Adrenal gland (tissue), 12 donors: ENCODE data around the gene IL1RL1. TPM values are rescaled to one million over a fixed set of nuclear protein-coding genes. Genes with fewer than 3 reads are reported as not detected.

Source experiments
- DNase-seq, 7 donors: peaks; one replicate each; pipeline ENCODE4 v3.0.0-alpha.2; 2019 to 2020
- H3K27ac ChIP-seq, 5 donors: fragments of 200-600 bp; sonication (generic) in 4 of 5; 1 replicate in 3 of 5; 2 replicates in 2 of 5; pipeline versions ENCODE4 v1.5.1 to v1.8.0; 2016 to 2020; ENCODE audit warnings: mild to moderate bottlenecking in 1 of 5
- H3K27me3 ChIP-seq: fragments of 200-600 bp; 2 replicates; pipeline ENCODE4 v1.8.0; 2021
- H3K36me3 ChIP-seq, 2 donors: fragments of 200-600 bp; replicated peaks in 1 of 2; 1 replicate in 1 of 2; 2 replicates in 1 of 2; pipeline versions ENCODE4 v1.5.1 to v1.8.0; 2018 to 2022
- H3K4me1 ChIP-seq, 2 donors: fragments of 200-600 bp; replicated peaks in 1 of 2; 1 replicate in 1 of 2; 2 replicates in 1 of 2; pipeline versions ENCODE4 v1.5.1 to v1.8.0; 2018 to 2021
- H3K4me3 ChIP-seq, 4 donors: fragments of 200-600 bp; sonication (generic) in 3 of 4; one replicate each; pipeline ENCODE4 v1.5.1; 2016 to 2018
- H3K9me3 ChIP-seq, 3 donors: fragments of 200-600 bp; sonication (generic) in 1 of 3; replicated peaks in 1 of 3; 1 replicate in 2 of 3; 2 replicates in 1 of 3; pipeline versions ENCODE4 v1.5.1 to v1.8.0; 2016 to 2021
- POLR2A ChIP-seq, 2 donors: fragments of 450-650 bp; IDR thresholded peaks; one replicate each; pipeline ENCODE4 v1.6.1; 2017; ENCODE audit warnings: antibody characterized with exemption in 2 of 2, mild to moderate bottlenecking in 2 of 2, moderate library complexity in 1 of 2
- WGBS, 4 donors: extraction: QIAGEN DNeasy Blood & Tissue Kit in 2 of 4; methylation state at CpG; one replicate each; pipeline versions ENCODE4 v1.1.5 to v1.1.7; 2013 to 2017; 5-methylcytosine and 5-hydroxymethylcytosine counted together
- intact Hi-C, 2 donors: fragments of 100-400 bp; cut with DNase I; formaldehyde crosslinking; loops; one replicate each; pipeline versions ENCODE4 v1.14.1 to v1.15.0; 2022 to 2023
- polyA plus RNA-seq, 3 donors: library from polyadenylated mRNA; stranded (reverse); fragments of 200-250 nt in 2 of 3; fragments of 350-450 nt in 1 of 3; fragmentation: Illumina TruSeq in 1 of 3; extraction: RNeasy Lipid Tissue Mini Kit (QIAGEN cat#74804) in 1 of 3; gene quantifications; one replicate each; pipeline ENCODE4 v1.2.3, GENCODE V29; 2013 to 2014
- total RNA-seq, 9 donors: library from RNA; depleted of rRNA in 4 of 9; stranded (reverse); fragments of >200 nt in 4 of 9; fragments of 120-200 nt in 1 of 9; fragmentation: NEBNext Ultra II Directional in 1 of 9; extraction: Animal tissue kit (Norgen Biotek cat#: 25700) in 1 of 9; gene quantifications; one replicate each; pipeline versions ENCODE4 v1.1.0 to v1.2.4, GENCODE V29; 2013 to 2023
- TF ChIP-seq, protein P1 (sequence below), 6 experiments: fragments of 450-650 bp in 4 of 6; fragments of 200-600 bp in 2 of 6; sonication (generic) in 1 of 6; IDR thresholded peaks; 1 replicate in 5 of 6; 2 replicates in 1 of 6; pipeline versions ENCODE4 v1.5.1 to v1.8.0; 2016 to 2021; ENCODE audit warnings: antibody characterized with exemption in 6 of 6, mild to moderate bottlenecking in 2 of 6, moderate library complexity in 1 of 6
- donor health status: healthy with polysubstance abuse.
- donor health status: Bipolar disorder and iron deficiency.
- donor health status: DM: yes; HTN: yes; CAD: no.
- donor health status: DM: no; HTN: no; CAD: no.
- donor health status: DM: no; HTN: no; CAD: no.
- donor health status: DM: yes; HTN: yes; CAD: no.

The IL1RL1 gene
- total and polyA plus RNA-seq, 12 donors: 2.1 to 74.8 (median 23.4) TPM

DNA sequence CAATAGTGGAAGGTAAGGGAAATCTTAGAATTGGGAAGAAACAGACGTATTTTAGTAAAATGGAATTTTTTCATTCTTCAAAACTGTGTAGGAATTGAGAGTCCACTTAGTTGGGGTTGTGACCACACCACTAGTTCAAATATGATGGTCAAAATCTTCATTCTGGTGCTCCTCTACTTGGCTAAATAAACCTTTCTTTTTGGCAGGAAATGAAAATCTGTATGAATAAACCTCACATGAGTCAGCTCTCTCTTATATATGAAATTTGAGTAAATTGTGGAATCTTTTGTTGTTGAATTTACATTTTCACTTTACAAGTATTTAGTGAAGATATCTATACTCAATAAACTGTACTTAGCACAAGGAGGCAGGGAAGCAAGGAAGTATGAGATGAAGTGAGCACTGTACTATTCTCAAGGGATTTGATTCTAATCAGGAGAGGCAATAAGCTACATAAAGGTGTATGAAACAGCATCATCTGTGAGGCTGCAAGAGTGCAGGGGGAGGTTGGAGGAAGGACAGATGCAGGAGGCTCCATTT is 64.8 kb downstream of the IL1RL1 start:
- 47 to 63% (median 57%) methylated on average over 1 of the region's 1 CpG for WGBS, 4 donors
- Histone ChIP-seq H3K4me1 (no peaks in the 10 kb centered on the region), H3K4me3 (no peak overlapping the region), H3K36me3 (no peaks in the 10 kb centered on the region), H3K9me3 (no peaks in the 10 kb centered on the region), H3K27me3 (no peaks in the 10 kb centered on the region), H3K27ac (no peak overlapping the region)
- TF ChIP-seq POLR2A (IDR thresholded peaks at IDR 0.05): no peak
- TF ChIP-seq, protein P1, sequence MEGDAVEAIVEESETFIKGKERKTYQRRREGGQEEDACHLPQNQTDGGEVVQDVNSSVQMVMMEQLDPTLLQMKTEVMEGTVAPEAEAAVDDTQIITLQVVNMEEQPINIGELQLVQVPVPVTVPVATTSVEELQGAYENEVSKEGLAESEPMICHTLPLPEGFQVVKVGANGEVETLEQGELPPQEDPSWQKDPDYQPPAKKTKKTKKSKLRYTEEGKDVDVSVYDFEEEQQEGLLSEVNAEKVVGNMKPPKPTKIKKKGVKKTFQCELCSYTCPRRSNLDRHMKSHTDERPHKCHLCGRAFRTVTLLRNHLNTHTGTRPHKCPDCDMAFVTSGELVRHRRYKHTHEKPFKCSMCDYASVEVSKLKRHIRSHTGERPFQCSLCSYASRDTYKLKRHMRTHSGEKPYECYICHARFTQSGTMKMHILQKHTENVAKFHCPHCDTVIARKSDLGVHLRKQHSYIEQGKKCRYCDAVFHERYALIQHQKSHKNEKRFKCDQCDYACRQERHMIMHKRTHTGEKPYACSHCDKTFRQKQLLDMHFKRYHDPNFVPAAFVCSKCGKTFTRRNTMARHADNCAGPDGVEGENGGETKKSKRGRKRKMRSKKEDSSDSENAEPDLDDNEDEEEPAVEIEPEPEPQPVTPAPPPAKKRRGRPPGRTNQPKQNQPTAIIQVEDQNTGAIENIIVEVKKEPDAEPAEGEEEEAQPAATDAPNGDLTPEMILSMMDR (IDR thresholded peaks at IDR 0.05): no peak
- intact Hi-C loops: no loop called here
- no peak for DNase-seq

- intact Hi-C loops: no loop called here
Measured at GRCh38 chr2:102383722-102384121, 72.4 kb downstream of the IL1RL1 start.

GRCh38 chr2:102385522-102385921 is 74.2 kb downstream of the IL1RL1 start:
- intact Hi-C loops: no loop called here
- DNase-seq: no peak
- Histone ChIP-seq H3K27ac (no peak overlapping the region), H3K9me3 (peaks cover 0 to 12% (median 0%) of the 10 kb centered on the region in 3 donors), H3K27me3 (no peaks in the 10 kb centered on the region), H3K36me3 (no peaks in the 10 kb centered on the region), H3K4me1 (no peaks in the 10 kb centered on the region), H3K4me3 (no peak overlapping the region)
- WGBS, 4 donors: 64 to 90% (median 83%) methylated on average over 1 of the region's 1 CpG
- TF ChIP-seq, protein P1 (IDR thresholded peaks at IDR 0.05): no peak
- no peak for TF ChIP-seq POLR2A (IDR thresholded peaks at IDR 0.05)

More at GRCh38 chr2:102383722-102384121, 72.4 kb downstream of the IL1RL1 start:
- Histone ChIP-seq H3K4me3 (no peak overlapping the region), H3K27ac (no peak overlapping the region), H3K4me1 (no peaks in the 10 kb centered on the region), H3K36me3 (no peaks in the 10 kb centered on the region), H3K9me3 (peaks cover 0 to 12% (median 0%) of the 10 kb centered on the region in 3 donors), H3K27me3 (no peaks in the 10 kb centered on the region)
- TF ChIP-seq, protein P1 (IDR thresholded peaks at IDR 0.05): no peak
- TF ChIP-seq POLR2A (IDR thresholded peaks at IDR 0.05): no peak
- DNase-seq: no peak

GRCh38 chr2:102386004-102386403 is 74.6 kb downstream of the IL1RL1 start:
- DNase-seq: no peak
- H3K36me3 ChIP-seq: no peaks in the 10 kb centered on the region
- intact Hi-C loops: no loop called here
- TF ChIP-seq, protein P1 (IDR thresholded peaks at IDR 0.05): no peak
- no peak for TF ChIP-seq POLR2A (IDR thresholded peaks at IDR 0.05)
- no peaks in the 10 kb centered on the region for H3K4me1 ChIP-seq
- H3K27ac ChIP-seq: no peak overlapping the region
- H3K9me3 ChIP-seq: peaks cover 0 to 12% (median 0%) of the 10 kb centered on the region in 3 donors
- no peaks in the 10 kb centered on the region for H3K27me3 ChIP-seq
- no peak overlapping the region for H3K4me3 ChIP-seq
- 67 to 75% (median 69%) methylated on average over 3 of the region's 3 CpGs for WGBS, 4 donors
